LNCaP clone FGC (cell line): ENCODE data around the gene GLIS2.

Experiments used
- DNase-seq: peaks from one replicate; pipeline ENCODE4 v3.0.0-alpha.2; 2011; ENCODE audit warnings: low read depth
- H3K4me3 ChIP-seq: 2 replicates; pipeline ENCODE4 v1.5.1; 2011; ENCODE audit warnings: mild to moderate bottlenecking, low read depth, low read length, control low read depth
- CTCF ChIP-seq: IDR thresholded peaks from 2 replicates; pipeline ENCODE4 v1.5.1; 2012; ENCODE audit warnings: mild to moderate bottlenecking; ENCODE audit not compliant: control insufficient read depth, insufficient read depth; ENCODE audit errors: extremely low read depth

GLIS2 gene

GRCh38 chr16:4307215-4308037 is 8.4 kb upstream of the GLIS2 start:
- peak overlapping the region; percentile 61 for H3K4me3 ChIP-seq
- no peak for TF ChIP-seq CTCF
- no peak for DNase-seq

GRCh38 chr16:4309102-4309832 is 6.6 kb upstream of the GLIS2 start:
- DNase-seq = no peak

GRCh38 chr16:4309833-4310266 is 6.0 kb upstream of the GLIS2 start:
- no peak for DNase-seq
- H3K4me3 ChIP-seq = no peak overlapping the region
- TF ChIP-seq CTCF = peak; percentile 15; the same call in 1 of the 2 replicates

More at GRCh38 chr16:4309102-4309832, 6.6 kb upstream of the GLIS2 start:
- H3K4me3 ChIP-seq = no peak overlapping the region
- TF ChIP-seq CTCF = no peak

GRCh38 chr16:4313563-4314531 is 2.0 kb upstream of the GLIS2 start:
- DNase-seq = no peak
- 0 out of 2 replicates have a peak, but pooled peaks have one; percentile 2 for TF ChIP-seq CTCF
- H3K4me3 ChIP-seq = no peak overlapping the region

- H3K4me3 ChIP-seq = peak overlapping the region; percentile 41
- DNase-seq = no peak
- TF ChIP-seq CTCF = no peak
Observed at GRCh38 chr16:4314532-4315185, 1.2 kb upstream of the GLIS2 start.
